K562 (cell line): Measurements from ENCODE around the gene CCDC33. TPM values are rescaled to one million over a fixed set of nuclear protein-coding genes. Genes with fewer than 3 reads are reported as not detected.

ENCODE experiments used
- ATAC-seq: fragments of 200-7000 bp; cut with Tn5 transposase; 3 replicates; pipeline ENCODE4 v1.9.1; 2020; ENCODE audit warnings: moderate library complexity
- BruUV-seq: library from RNA; stranded (reverse); fragments of 400-500 nt; replicated peaks from 2 replicates; lab custom pipeline; 2021; lab: Mats Ljungman, UMichigan
- CTCF ChIA-PET: fragments of 300-600 bp; formaldehyde crosslinking; extraction: SDS; loops from one replicate; lab custom pipeline; 2021; ENCODE audit warnings: low intra/inter-chr PET ratio; lab: Yijun Ruan, JAX
- POLR2A ChIA-PET: fragments of 300-600, 350-650 bp; sonication (Branson Sonifier 250); formaldehyde crosslinking; extraction: SDS; loops from one replicate; lab custom pipeline; 2021; ENCODE audit warnings: antibody characterized with exemption, inconsistent platforms; lab: Yijun Ruan, JAX
- DNase-seq, 4 experiments: peaks; one replicate each; pipeline versions ENCODE4 v3.0.0 to v3.0.0-alpha.2; 2011 to 2018; ENCODE audit warnings: low spot score in 3 of 4, mixed read lengths in 3 of 4; ENCODE audit errors: extremely low read depth in 1 of 4
- FAIRE-seq: peaks from 2 replicates; lab custom pipeline; 2011; peaks lifted over from hg19 to GRCh38; lab: Jason Lieb, UNC
- H2AFZ ChIP-seq: 2 replicates; pipeline ENCODE4 v1.6.0; 2011; ENCODE audit warnings: low read depth, low read length, control low read depth, inconsistent platforms
- H3K27ac ChIP-seq: fragments of 200-600 bp; 3 replicates; pipeline ENCODE4 v1.8.0; 2011; ENCODE audit warnings: low read depth, mild to moderate bottlenecking, control low read depth, inconsistent platforms, low read length, moderate library complexity, mixed read lengths; ENCODE audit errors: extremely low read depth
- H3K27me3 ChIP-seq, 2 experiments: fragments of 300-600 bp in 1 of 2; 2 replicates in 1 of 2; 3 replicates in 1 of 2; pipeline versions ENCODE4 v1.6.0 to v1.8.0; 2011; ENCODE audit warnings: inconsistent platforms in 2 of 2, low read length in 2 of 2, mild to moderate bottlenecking in 1 of 2, mixed read lengths in 1 of 2, moderate library complexity in 1 of 2; ENCODE audit not compliant: control insufficient read depth in 2 of 2, insufficient read depth in 2 of 2
- H3K36me3 ChIP-seq: fragments of 300-600 bp; 3 replicates; pipeline ENCODE4 v1.8.0; 2011; ENCODE audit warnings: mild to moderate bottlenecking, low read length, inconsistent platforms; ENCODE audit not compliant: control insufficient read depth, insufficient read depth
- H3K4me1 ChIP-seq, 2 experiments: fragments of 200-600 bp in 1 of 2; replicated peaks in 1 of 2; 2 replicates in 1 of 2; 3 replicates in 1 of 2; pipeline versions ENCODE4 v1.5.1 to v1.8.0; 2011; ENCODE audit warnings: inconsistent platforms in 2 of 2, low read length in 2 of 2, mild to moderate bottlenecking in 1 of 2, mixed read lengths in 1 of 2, moderate library complexity in 1 of 2; ENCODE audit not compliant: control insufficient read depth in 2 of 2, insufficient read depth in 2 of 2
- H3K4me2 ChIP-seq: 2 replicates; pipeline ENCODE4 v1.6.1; 2011; ENCODE audit warnings: low read length, control low read depth, inconsistent platforms, mixed read lengths; ENCODE audit not compliant: insufficient read depth
- H3K4me3 ChIP-seq: fragments of 200-600 bp; sonication (generic), shearing (Covaris generic); 2 replicates; pipeline ENCODE4 v1.5.1; 2016; ENCODE audit warnings: control low read depth, inconsistent platforms
- H3K79me2 ChIP-seq: fragments of 200-600 bp; 3 replicates; pipeline ENCODE4 v1.8.0; 2011; ENCODE audit warnings: low read length, inconsistent platforms; ENCODE audit not compliant: control insufficient read depth, insufficient read depth
- H3K9ac ChIP-seq, 2 experiments: 2 replicates each; pipeline versions ENCODE4 v1.6.0 to v1.6.1; 2011; ENCODE audit warnings: low read depth in 2 of 2, low read length in 2 of 2, control low read depth in 1 of 2, inconsistent platforms in 1 of 2, mild to moderate bottlenecking in 1 of 2, mixed read lengths in 1 of 2; ENCODE audit not compliant: insufficient read depth in 1 of 2
- H3K9me1 ChIP-seq: one replicate; pipeline ENCODE4 v1.6.0; 2011; ENCODE audit warnings: inconsistent platforms, mild to moderate bottlenecking, low read length, moderate library complexity; ENCODE audit not compliant: control insufficient read depth, insufficient read depth
- H3K9me3 ChIP-seq: replicated peaks from 2 replicates; pipeline ENCODE4 v1.5.1; 2011; ENCODE audit warnings: low read depth, low read length, inconsistent platforms; ENCODE audit not compliant: control insufficient read depth, insufficient read depth
- H4K20me1 ChIP-seq: replicated peaks from 2 replicates; pipeline ENCODE4 v1.6.1; 2011; ENCODE audit warnings: low read length, inconsistent platforms, mixed read lengths; ENCODE audit not compliant: control insufficient read depth, insufficient read depth
- CBX8 ChIP-seq: fragments of 200-600 bp; sonication (generic); IDR thresholded peaks from 2 replicates; pipeline ENCODE4 v1.6.1; 2012; ENCODE audit warnings: borderline replicate concordance, mixed run types, low read depth, mild to moderate bottlenecking, moderate library complexity, mixed read lengths, low read length, control low read depth, inconsistent platforms; ENCODE audit not compliant: poor library complexity, severe bottlenecking; ENCODE audit errors: extremely low read depth
- ESRRA ChIP-seq: fragments of 450-650 bp; IDR thresholded peaks from 2 replicates; pipeline ENCODE4 v1.6.1; 2014; ENCODE audit warnings: low read depth, mild to moderate bottlenecking, moderate library complexity, borderline replicate concordance
- KDM5B ChIP-seq: fragments of 200-600 bp; sonication (generic); IDR thresholded peaks from 2 replicates; pipeline ENCODE4 v1.6.1; 2012; ENCODE audit warnings: low read depth, mild to moderate bottlenecking, moderate library complexity, low read length, control low read depth, inconsistent platforms; ENCODE audit not compliant: insufficient replicate concordance
- L3MBTL2 ChIP-seq: fragments of 450-650 bp; IDR thresholded peaks from 2 replicates; pipeline ENCODE4 v1.6.1; 2016; ENCODE audit warnings: mild to moderate bottlenecking, moderate library complexity
- WGBS: fragments of 100-300 bp; shearing (Covaris generic); methylation state at CpG from one replicate; pipeline ENCODE4 v1.1.6; 2016; ENCODE audit warnings: low coverage, mixed read lengths; ENCODE audit not compliant: insufficient coverage; ENCODE audit errors: missing lambda C conversion rate; 5-methylcytosine and 5-hydroxymethylcytosine counted together
- in situ Hi-C: fragments of 300-500 bp; cut with MboI; formaldehyde crosslinking; loops from 4 replicates; pipeline ENCODE4 v1.15.0; 2018; ENCODE audit warnings: inconsistent platforms, mixed read lengths
- intact Hi-C: fragments of 100-400 bp; cut with micrococcal nuclease; formaldehyde crosslinking; loops from 2 replicates; pipeline ENCODE4 v1.14.2; 2022
- polyA plus RNA-seq, 8 experiments: library from polyadenylated mRNA; depleted of rRNA in 4 of 8; stranded (reverse) in 5 of 8; unstranded in 3 of 8; fragments of >200 nt; fragmentation: Nextera tagmentation in 2 of 8; fragmentation: Illumina TruSeq in 1 of 8; extraction: Ambion mirVana in 2 of 8; extraction: Trizol in 1 of 8; gene quantifications; 2 replicates each; pipeline versions ENCODE4 v1.2.1 to v1.2.3, GENCODE V29; 2011 to 2014; ENCODE audit warnings: inconsistent platforms in 1 of 8, missing spikeins in 1 of 8
- total RNA-seq, 7 experiments: library from RNA; depleted of rRNA in 6 of 7; stranded (reverse); fragments of >200 nt in 6 of 7; fragmentation: Illumina TruSeq in 2 of 7; extraction: Trizol in 2 of 7; gene quantifications; 2 replicates each; pipeline versions ENCODE4 v1.2.1 to v1.2.3, GENCODE V29; 2011 to 2021; ENCODE audit warnings: low replicate concordance in 1 of 7
- TF ChIP-seq, protein P1 (sequence below), 2 experiments: fragments of 200-800 bp in 1 of 2; sonication (Bioruptor generic) in 1 of 2; sonication (generic) in 1 of 2; formaldehyde crosslinking in 1 of 2; IDR thresholded peaks in 1 of 2; conservative IDR thresholded peaks in 1 of 2; 2 replicates each; pipeline versions ENCODE4 v1.5.0 to v1.6.1; 2016 to 2020; ENCODE audit warnings: missing compliant biosample characterization in 1 of 2, missing genetic modification characterization in 1 of 2, missing genetic modification reagents in 1 of 2
- TF ChIP-seq, protein P2 (sequence below): sonication (generic); formaldehyde crosslinking; IDR thresholded peaks from 2 replicates; pipeline ENCODE4 v1.8.0; 2022; ENCODE audit warnings: missing genetic modification reagents, mild to moderate bottlenecking, moderate library complexity, borderline replicate concordance

Gene CCDC33
- total and polyA plus RNA-seq, 9 of the 15 experiments (the other 6 are each of a cell fraction or from before 2014, with no cell fraction given), result 0.08 to 1.1 (median 0.15) TPM; not detected in 4

DNA sequence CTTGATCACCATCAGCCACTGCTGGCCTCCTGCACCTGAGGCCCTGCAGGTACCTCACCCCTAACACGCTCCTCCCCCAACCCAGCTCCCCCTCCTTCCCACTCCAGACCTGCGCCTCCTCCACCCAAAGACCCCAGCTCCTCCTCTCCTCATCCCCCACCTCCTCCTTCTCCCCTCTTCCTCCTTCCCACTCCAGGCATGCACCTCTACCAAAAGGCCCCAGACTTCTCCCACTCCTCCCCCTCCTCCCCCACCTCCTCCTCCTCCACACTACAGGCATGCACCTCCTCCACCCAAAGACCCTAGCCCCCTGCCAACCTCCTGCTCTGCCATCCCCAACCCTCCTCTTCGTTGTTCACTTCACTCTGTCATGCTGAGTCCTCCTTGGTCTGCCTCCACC is 88.6 kb downstream of the CCDC33 start (continued):
- TF ChIP-seq, protein P1, sequence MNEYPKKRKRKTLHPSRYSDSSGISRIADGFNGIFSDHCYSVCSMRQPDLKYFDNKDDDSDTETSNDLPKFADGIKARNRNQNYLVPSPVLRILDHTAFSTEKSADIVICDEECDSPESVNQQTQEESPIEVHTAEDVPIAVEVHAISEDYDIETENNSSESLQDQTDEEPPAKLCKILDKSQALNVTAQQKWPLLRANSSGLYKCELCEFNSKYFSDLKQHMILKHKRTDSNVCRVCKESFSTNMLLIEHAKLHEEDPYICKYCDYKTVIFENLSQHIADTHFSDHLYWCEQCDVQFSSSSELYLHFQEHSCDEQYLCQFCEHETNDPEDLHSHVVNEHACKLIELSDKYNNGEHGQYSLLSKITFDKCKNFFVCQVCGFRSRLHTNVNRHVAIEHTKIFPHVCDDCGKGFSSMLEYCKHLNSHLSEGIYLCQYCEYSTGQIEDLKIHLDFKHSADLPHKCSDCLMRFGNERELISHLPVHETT (CRISPR knock-in tag; conservative IDR thresholded peaks at IDR 0.05 in 1 of 2, IDR thresholded peaks at IDR 0.05 in 1 of 2), result no peak
- no peak for TF ChIP-seq KDM5B
- TF ChIP-seq, all 486 proteins: peak for 0

GRCh38 chr15:74326746-74327145 is 90.6 kb downstream of the CCDC33 start:
- no peaks in the 10 kb centered on the region for H3K79me2 ChIP-seq
- ChIA-PET CTCF (no interaction called here), POLR2A (no interaction called here)
- H4K20me1 ChIP-seq, result peaks cover 10% of the 10 kb centered on the region
- H3K9ac ChIP-seq, result no peak overlapping the region; a peak in 1 of 4 replicates
- no peak overlapping the region for H3K4me3 ChIP-seq
- DNase-seq (no peak), FAIRE-seq (no peak), ATAC-seq (no peak)
- intact Hi-C loops, result no loop called here
- TF ChIP-seq CBX8 (no peak), ESRRA (peak; percentile 84), L3MBTL2 (no peak)
- TF ChIP-seq, protein P2, sequence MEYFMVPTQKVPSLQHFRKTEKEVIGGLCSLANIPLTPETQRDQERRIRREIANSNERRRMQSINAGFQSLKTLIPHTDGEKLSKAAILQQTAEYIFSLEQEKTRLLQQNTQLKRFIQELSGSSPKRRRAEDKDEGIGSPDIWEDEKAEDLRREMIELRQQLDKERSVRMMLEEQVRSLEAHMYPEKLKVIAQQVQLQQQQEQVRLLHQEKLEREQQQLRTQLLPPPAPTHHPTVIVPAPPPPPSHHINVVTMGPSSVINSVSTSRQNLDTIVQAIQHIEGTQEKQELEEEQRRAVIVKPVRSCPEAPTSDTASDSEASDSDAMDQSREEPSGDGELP (CRISPR knock-in tag), result peak; percentile 55; the same call in 1 of the 2 replicates
- H3K9me3 ChIP-seq, result no peaks in the 10 kb centered on the region
- 3% methylated on average over 4 of the region's 4 CpGs for WGBS
- peaks cover 4% of the 10 kb centered on the region for H3K9me1 ChIP-seq
- no peak overlapping the region for H3K27ac ChIP-seq
- peaks cover 0 to 3% of the 10 kb centered on the region in 2 experiments; a peak in 1 of 5 replicates for H3K4me1 ChIP-seq
- no peak overlapping the region for H2AFZ ChIP-seq
- peaks cover 0 to 33% of the 10 kb centered on the region in 2 experiments; a peak in 3 of 5 replicates for H3K27me3 ChIP-seq
- no peak overlapping the region for H3K4me2 ChIP-seq
- H3K36me3 ChIP-seq, result no peaks in the 10 kb centered on the region
- in situ Hi-C loops, result loop anchor here (5.0 to 25.0 kb wide), 4 partner anchors 199 to 961 kb away; partner anchors contain the start of gene GOLGA6D
- no TSS peak for BruUV-seq
